GM12878 (cell line): ENCODE data around the gene DCAF12L1. TPM values are rescaled to one million over a fixed set of nuclear protein-coding genes. Genes with fewer than 3 reads are reported as not detected.

ENCODE experiments used
- CHD1 ChIP-seq: IDR thresholded peaks from 2 replicates; pipeline ENCODE4 v1.6.1; 2012; ENCODE audit warnings: low read depth, low read length, improper control_type of control experiment
- HDAC2 ChIP-seq: fragments of 200-600 bp; sonication (generic); IDR thresholded peaks from 2 replicates; pipeline ENCODE4 v1.6.1; 2017
- IKZF2 ChIP-seq, 2 experiments: fragments of 450-650 bp; IDR thresholded peaks; 2 replicates each; pipeline ENCODE4 v1.6.1; 2017; ENCODE audit warnings: mild to moderate bottlenecking in 2 of 2, moderate library complexity in 2 of 2
- MEF2A ChIP-seq: IDR thresholded peaks from 2 replicates; pipeline ENCODE4 v1.6.1; 2011; ENCODE audit warnings: low read depth, mild to moderate bottlenecking, low read length, moderate library complexity; ENCODE audit not compliant: insufficient read depth
- MEF2B ChIP-seq: fragments of 450-650 bp; IDR thresholded peaks from 2 replicates; pipeline ENCODE4 v1.6.1; 2018; ENCODE audit warnings: mild to moderate bottlenecking, moderate library complexity; ENCODE audit not compliant: partially characterized antibody, poor library complexity, severe bottlenecking
- MTA2 ChIP-seq: fragments of 450-650 bp; IDR thresholded peaks from 2 replicates; pipeline ENCODE4 v1.6.1; 2016; ENCODE audit warnings: low read depth, mild to moderate bottlenecking, moderate library complexity
- NFIC ChIP-seq: IDR thresholded peaks from 2 replicates; pipeline ENCODE4 v1.6.1; 2012; ENCODE audit warnings: low read depth, mild to moderate bottlenecking, inconsistent platforms, low read length, moderate library complexity
- PAX8 ChIP-seq: fragments of 450-650 bp; IDR thresholded peaks from 2 replicates; pipeline ENCODE4 v1.6.1; 2017; ENCODE audit warnings: mild to moderate bottlenecking, moderate library complexity
- polyA plus RNA-seq, 11 experiments: library from polyadenylated mRNA; depleted of rRNA in 4 of 11; unstranded in 6 of 11; stranded (reverse) in 5 of 11; fragments of >200 nt; fragmentation: Nextera tagmentation in 4 of 11; fragmentation: Illumina TruSeq in 1 of 11; extraction: Ambion mirVana in 4 of 11; extraction: Trizol in 1 of 11; gene quantifications; 1 replicate in 1 of 11; 2 replicates in 10 of 11; pipeline versions ENCODE4 v1.2.1 to v1.2.3, GENCODE V29; 2011 to 2016; ENCODE audit warnings: inconsistent platforms in 2 of 11, missing spikeins in 2 of 11, low read depth in 1 of 11
- total RNA-seq, 4 experiments: library from RNA; depleted of rRNA in 3 of 4; stranded (reverse); fragments of >200 nt in 3 of 4; fragmentation: Illumina TruSeq in 1 of 4; extraction: Trizol in 1 of 4; gene quantifications; 2 replicates each; pipeline versions ENCODE4 v1.2.1 to v1.2.3, GENCODE V29; 2013 to 2021
- TF ChIP-seq, protein P1 (sequence below): IDR thresholded peaks from 2 replicates; pipeline ENCODE4 v1.6.1; 2012; ENCODE audit warnings: improper control_type of control experiment, low read depth, low read length; ENCODE audit not compliant: insufficient replicate concordance
- TF ChIP-seq, protein P2 (sequence below): IDR thresholded peaks from 2 replicates; pipeline ENCODE4 v1.6.1; 2012; ENCODE audit warnings: low read depth, low read length, improper control_type of control experiment
- TF ChIP-seq, protein P3 (sequence below): IDR thresholded peaks from 2 replicates; pipeline ENCODE4 v1.6.1; 2011; ENCODE audit warnings: low read depth, low read length, improper control_type of control experiment, borderline replicate concordance
- TF ChIP-seq, protein P4 (sequence below): IDR thresholded peaks from 2 replicates; pipeline ENCODE4 v1.6.1; 2011; ENCODE audit warnings: mild to moderate bottlenecking, low read depth, low read length, moderate library complexity; ENCODE audit not compliant: insufficient replicate concordance
- TF ChIP-seq, protein P5 (sequence below): fragments of 450-650 bp; IDR thresholded peaks from 2 replicates; pipeline ENCODE4 v1.6.1; 2014; ENCODE audit warnings: mild to moderate bottlenecking
- TF ChIP-seq, protein P6 (sequence below): IDR thresholded peaks from 2 replicates; pipeline ENCODE4 v1.6.1; 2011; ENCODE audit warnings: borderline replicate concordance, low read depth, mild to moderate bottlenecking, moderate library complexity, low read length; ENCODE audit not compliant: insufficient read depth, poor library complexity, severe bottlenecking

DCAF12L1 gene
- total and polyA plus RNA-seq, 10 of the 15 experiments (the other 5 are each of a cell fraction or from before 2014, with no cell fraction given) = not detected

DNA sequence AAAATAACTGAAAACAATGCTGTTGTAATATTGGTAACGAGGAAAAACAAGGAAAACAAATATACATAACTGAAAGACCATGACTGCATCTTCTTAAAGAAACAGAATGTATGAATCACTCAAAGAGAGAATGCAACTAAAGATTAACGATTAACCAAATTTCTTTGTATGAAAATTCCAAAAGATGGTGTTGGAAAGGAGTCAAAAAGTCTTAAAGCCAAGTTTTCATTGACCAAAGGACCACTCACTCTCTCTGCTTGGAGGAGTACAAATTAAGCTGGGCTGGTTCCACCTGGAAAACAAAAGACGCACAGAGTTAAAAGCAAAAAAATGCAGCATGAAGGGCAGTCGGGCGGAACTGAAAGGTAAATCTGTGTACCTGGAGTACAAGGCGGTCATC is 1.8 kb downstream of the DCAF12L1 start (continued):
- TF ChIP-seq, protein P1, sequence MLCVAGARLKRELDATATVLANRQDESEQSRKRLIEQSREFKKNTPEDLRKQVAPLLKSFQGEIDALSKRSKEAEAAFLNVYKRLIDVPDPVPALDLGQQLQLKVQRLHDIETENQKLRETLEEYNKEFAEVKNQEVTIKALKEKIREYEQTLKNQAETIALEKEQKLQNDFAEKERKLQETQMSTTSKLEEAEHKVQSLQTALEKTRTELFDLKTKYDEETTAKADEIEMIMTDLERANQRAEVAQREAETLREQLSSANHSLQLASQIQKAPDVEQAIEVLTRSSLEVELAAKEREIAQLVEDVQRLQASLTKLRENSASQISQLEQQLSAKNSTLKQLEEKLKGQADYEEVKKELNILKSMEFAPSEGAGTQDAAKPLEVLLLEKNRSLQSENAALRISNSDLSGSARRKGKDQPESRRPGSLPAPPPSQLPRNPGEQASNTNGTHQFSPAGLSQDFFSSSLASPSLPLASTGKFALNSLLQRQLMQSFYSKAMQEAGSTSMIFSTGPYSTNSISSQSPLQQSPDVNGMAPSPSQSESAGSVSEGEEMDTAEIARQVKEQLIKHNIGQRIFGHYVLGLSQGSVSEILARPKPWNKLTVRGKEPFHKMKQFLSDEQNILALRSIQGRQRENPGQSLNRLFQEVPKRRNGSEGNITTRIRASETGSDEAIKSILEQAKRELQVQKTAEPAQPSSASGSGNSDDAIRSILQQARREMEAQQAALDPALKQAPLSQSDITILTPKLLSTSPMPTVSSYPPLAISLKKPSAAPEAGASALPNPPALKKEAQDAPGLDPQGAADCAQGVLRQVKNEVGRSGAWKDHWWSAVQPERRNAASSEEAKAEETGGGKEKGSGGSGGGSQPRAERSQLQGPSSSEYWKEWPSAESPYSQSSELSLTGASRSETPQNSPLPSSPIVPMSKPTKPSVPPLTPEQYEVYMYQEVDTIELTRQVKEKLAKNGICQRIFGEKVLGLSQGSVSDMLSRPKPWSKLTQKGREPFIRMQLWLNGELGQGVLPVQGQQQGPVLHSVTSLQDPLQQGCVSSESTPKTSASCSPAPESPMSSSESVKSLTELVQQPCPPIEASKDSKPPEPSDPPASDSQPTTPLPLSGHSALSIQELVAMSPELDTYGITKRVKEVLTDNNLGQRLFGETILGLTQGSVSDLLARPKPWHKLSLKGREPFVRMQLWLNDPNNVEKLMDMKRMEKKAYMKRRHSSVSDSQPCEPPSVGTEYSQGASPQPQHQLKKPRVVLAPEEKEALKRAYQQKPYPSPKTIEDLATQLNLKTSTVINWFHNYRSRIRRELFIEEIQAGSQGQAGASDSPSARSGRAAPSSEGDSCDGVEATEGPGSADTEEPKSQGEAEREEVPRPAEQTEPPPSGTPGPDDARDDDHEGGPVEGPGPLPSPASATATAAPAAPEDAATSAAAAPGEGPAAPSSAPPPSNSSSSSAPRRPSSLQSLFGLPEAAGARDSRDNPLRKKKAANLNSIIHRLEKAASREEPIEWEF = no peak
- no peak for TF ChIP-seq NFIC
- TF ChIP-seq, protein P2, sequence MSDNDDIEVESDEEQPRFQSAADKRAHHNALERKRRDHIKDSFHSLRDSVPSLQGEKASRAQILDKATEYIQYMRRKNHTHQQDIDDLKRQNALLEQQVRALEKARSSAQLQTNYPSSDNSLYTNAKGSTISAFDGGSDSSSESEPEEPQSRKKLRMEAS = no peak
- no peak for TF ChIP-seq CHD1
- TF ChIP-seq, protein P3, sequence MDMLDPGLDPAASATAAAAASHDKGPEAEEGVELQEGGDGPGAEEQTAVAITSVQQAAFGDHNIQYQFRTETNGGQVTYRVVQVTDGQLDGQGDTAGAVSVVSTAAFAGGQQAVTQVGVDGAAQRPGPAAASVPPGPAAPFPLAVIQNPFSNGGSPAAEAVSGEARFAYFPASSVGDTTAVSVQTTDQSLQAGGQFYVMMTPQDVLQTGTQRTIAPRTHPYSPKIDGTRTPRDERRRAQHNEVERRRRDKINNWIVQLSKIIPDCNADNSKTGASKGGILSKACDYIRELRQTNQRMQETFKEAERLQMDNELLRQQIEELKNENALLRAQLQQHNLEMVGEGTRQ = no peak
- no peak for TF ChIP-seq MEF2B
- no peak for TF ChIP-seq HDAC2
- TF ChIP-seq IKZF2 (IDR thresholded peaks at IDR 0.05) = no peak
- no peak for TF ChIP-seq MEF2A
- TF ChIP-seq, protein P4, sequence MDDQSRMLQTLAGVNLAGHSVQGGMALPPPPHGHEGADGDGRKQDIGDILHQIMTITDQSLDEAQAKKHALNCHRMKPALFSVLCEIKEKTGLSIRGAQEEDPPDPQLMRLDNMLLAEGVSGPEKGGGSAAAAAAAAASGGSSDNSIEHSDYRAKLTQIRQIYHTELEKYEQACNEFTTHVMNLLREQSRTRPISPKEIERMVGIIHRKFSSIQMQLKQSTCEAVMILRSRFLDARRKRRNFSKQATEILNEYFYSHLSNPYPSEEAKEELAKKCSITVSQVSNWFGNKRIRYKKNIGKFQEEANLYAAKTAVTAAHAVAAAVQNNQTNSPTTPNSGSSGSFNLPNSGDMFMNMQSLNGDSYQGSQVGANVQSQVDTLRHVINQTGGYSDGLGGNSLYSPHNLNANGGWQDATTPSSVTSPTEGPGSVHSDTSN = no peak
- TF ChIP-seq, protein P5, sequence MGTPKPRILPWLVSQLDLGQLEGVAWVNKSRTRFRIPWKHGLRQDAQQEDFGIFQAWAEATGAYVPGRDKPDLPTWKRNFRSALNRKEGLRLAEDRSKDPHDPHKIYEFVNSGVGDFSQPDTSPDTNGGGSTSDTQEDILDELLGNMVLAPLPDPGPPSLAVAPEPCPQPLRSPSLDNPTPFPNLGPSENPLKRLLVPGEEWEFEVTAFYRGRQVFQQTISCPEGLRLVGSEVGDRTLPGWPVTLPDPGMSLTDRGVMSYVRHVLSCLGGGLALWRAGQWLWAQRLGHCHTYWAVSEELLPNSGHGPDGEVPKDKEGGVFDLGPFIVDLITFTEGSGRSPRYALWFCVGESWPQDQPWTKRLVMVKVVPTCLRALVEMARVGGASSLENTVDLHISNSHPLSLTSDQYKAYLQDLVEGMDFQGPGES = no peak
- no peak for TF ChIP-seq PAX8
- TF ChIP-seq MTA2 = no peak
- TF ChIP-seq, protein P6, sequence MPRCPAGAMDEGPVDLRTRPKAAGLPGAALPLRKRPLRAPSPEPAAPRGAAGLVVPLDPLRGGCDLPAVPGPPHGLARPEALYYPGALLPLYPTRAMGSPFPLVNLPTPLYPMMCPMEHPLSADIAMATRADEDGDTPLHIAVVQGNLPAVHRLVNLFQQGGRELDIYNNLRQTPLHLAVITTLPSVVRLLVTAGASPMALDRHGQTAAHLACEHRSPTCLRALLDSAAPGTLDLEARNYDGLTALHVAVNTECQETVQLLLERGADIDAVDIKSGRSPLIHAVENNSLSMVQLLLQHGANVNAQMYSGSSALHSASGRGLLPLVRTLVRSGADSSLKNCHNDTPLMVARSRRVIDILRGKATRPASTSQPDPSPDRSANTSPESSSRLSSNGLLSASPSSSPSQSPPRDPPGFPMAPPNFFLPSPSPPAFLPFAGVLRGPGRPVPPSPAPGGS = no peak
